Fibroblast of lung (primary cell): ENCODE measurements around the gene ANKS1B. TPM values are rescaled to one million over a fixed set of nuclear protein-coding genes. Genes with fewer than 3 reads are reported as not detected.

Source experiments
- DNase-seq, 2 donors: peaks; one replicate each; pipeline versions ENCODE4 v3.0.0 to v3.0.0-alpha.2; 2010; ENCODE audit warnings: low read depth in 2 of 2
- H2AFZ ChIP-seq: 2 replicates; pipeline ENCODE4 v1.5.1; 2012; ENCODE audit warnings: low read length, control low read depth, inconsistent platforms
- H3K27ac ChIP-seq: 2 replicates; pipeline ENCODE4 v1.5.1; 2011; ENCODE audit warnings: low read length, control low read depth; ENCODE audit not compliant: insufficient read depth
- H3K27me3 ChIP-seq: 2 replicates; pipeline ENCODE4 v1.5.1; 2011; ENCODE audit warnings: mild to moderate bottlenecking, low read length; ENCODE audit not compliant: control insufficient read depth, insufficient read depth
- H3K36me3 ChIP-seq: 2 replicates; pipeline ENCODE4 v1.5.1; 2011; ENCODE audit warnings: low read length; ENCODE audit not compliant: control insufficient read depth, insufficient read depth
- H3K4me1 ChIP-seq: 2 replicates; pipeline ENCODE4 v1.5.1; 2011; ENCODE audit warnings: low read length; ENCODE audit not compliant: control insufficient read depth, insufficient read depth; ENCODE audit errors: extremely low read depth
- H3K4me2 ChIP-seq: 2 replicates; pipeline ENCODE4 v1.5.1; 2011; ENCODE audit warnings: low read length, control low read depth; ENCODE audit not compliant: insufficient read depth; ENCODE audit errors: extremely low read depth
- H3K4me3 ChIP-seq, 4 experiments: fragments of 200-600 bp in 1 of 4; sonication (generic) in 1 of 4; replicated peaks in 1 of 4; 2 replicates each; pipeline ENCODE4 v1.5.1; 2011 to 2016; ENCODE audit warnings: low read length in 4 of 4, low read depth in 3 of 4, mild to moderate bottlenecking in 3 of 4, control low read depth in 2 of 4, inconsistent platforms in 1 of 4, mixed read lengths in 1 of 4; ENCODE audit not compliant: insufficient read depth in 1 of 4; ENCODE audit errors: control extremely low read depth in 1 of 4
- H3K79me2 ChIP-seq: 2 replicates; pipeline ENCODE4 v1.5.1; 2012; ENCODE audit warnings: mild to moderate bottlenecking, low read length, inconsistent platforms; ENCODE audit not compliant: control insufficient read depth, insufficient read depth
- H3K9ac ChIP-seq: 2 replicates; pipeline ENCODE4 v1.5.1; 2011; ENCODE audit warnings: mild to moderate bottlenecking, low read length, control low read depth; ENCODE audit not compliant: insufficient read depth
- H3K9me3 ChIP-seq: 2 replicates; pipeline ENCODE4 v1.5.1; 2012; ENCODE audit warnings: low read depth, low read length; ENCODE audit not compliant: control insufficient read depth, insufficient read depth
- H4K20me1 ChIP-seq: 2 replicates; pipeline ENCODE4 v1.5.1; 2011; ENCODE audit warnings: low read length; ENCODE audit not compliant: control insufficient read depth, insufficient read depth; ENCODE audit errors: extremely low read depth
- CTCF ChIP-seq, 2 donors: IDR thresholded peaks in 1 of 2; conservative IDR thresholded peaks in 1 of 2; 1 replicate in 1 of 2; 2 replicates in 1 of 2; pipeline ENCODE4 v1.5.1; 2011 to 2012; ENCODE audit warnings: low read length in 2 of 2, control low read depth in 1 of 2, inconsistent platforms in 1 of 2, low read depth in 1 of 2, mild to moderate bottlenecking in 1 of 2
- EZH2 ChIP-seq: IDR thresholded peaks from 2 replicates; pipeline ENCODE4 v1.5.1; 2012; ENCODE audit warnings: low read length, control low read depth, mild to moderate bottlenecking; ENCODE audit errors: missing control alignments
- polyA plus RNA-seq, 2 donors: library from polyadenylated mRNA; depleted of rRNA in 1 of 2; stranded (reverse) in 1 of 2; unstranded in 1 of 2; fragments of >200 nt; gene quantifications; 2 replicates each; pipeline ENCODE4 v1.2.1, GENCODE V29; 2011 to 2012; ENCODE audit warnings: missing spikeins in 1 of 2
- total RNA-seq: library from RNA; depleted of rRNA; stranded (reverse); fragments of >200 nt; gene quantifications from 2 replicates; pipeline ENCODE4 v1.2.1, GENCODE V29; 2014

The ANKS1B gene
- total and polyA plus RNA-seq, 2 donors (not counting 1 experiment from before 2014, with no cell fraction given) = 0.11 to 0.83 TPM

GRCh38 chr12:99436584-99436983 is 548.2 kb downstream of the ANKS1B start:
- Histone ChIP-seq H3K36me3 (no peaks in the 10 kb centered on the region), H3K9ac (no peak overlapping the region), H3K4me1 (no peaks in the 10 kb centered on the region), H3K4me3 (no peak overlapping the region), H3K9me3 (no peaks in the 10 kb centered on the region), H3K4me2 (no peak overlapping the region), H4K20me1 (no peaks in the 10 kb centered on the region), H3K79me2 (no peaks in the 10 kb centered on the region), H3K27me3 (no peaks in the 10 kb centered on the region), H2AFZ (no peak overlapping the region), H3K27ac (no peak overlapping the region)
- TF ChIP-seq EZH2 (no peak), CTCF (conservative IDR thresholded peaks at IDR 0.05 in 1 of 2, IDR thresholded peaks at IDR 0.05 in 1 of 2; ENCODE audit: low read depth in 1 of 2, low read length in 2 of 2) (no peak)
- no peak for DNase-seq

- no peaks in the 10 kb centered on the region for H3K79me2 ChIP-seq
- H3K4me3 ChIP-seq = no peak overlapping the region
- TF ChIP-seq EZH2 (no peak), CTCF (conservative IDR thresholded peaks at IDR 0.05 in 1 of 2, IDR thresholded peaks at IDR 0.05 in 1 of 2; ENCODE audit: low read depth in 1 of 2, low read length in 2 of 2) (no peak)
- no peaks in the 10 kb centered on the region for H3K27me3 ChIP-seq
- DNase-seq = no peak
- no peaks in the 10 kb centered on the region for H4K20me1 ChIP-seq
- no peaks in the 10 kb centered on the region for H3K4me1 ChIP-seq
- no peaks in the 10 kb centered on the region for H3K9me3 ChIP-seq
- no peak overlapping the region for H3K27ac ChIP-seq
- no peak overlapping the region for H3K4me2 ChIP-seq
- no peak overlapping the region for H3K9ac ChIP-seq
- H3K36me3 ChIP-seq = no peaks in the 10 kb centered on the region
- no peak overlapping the region for H2AFZ ChIP-seq
These were observed 549.5 kb downstream of the ANKS1B start for GRCh38 chr12:99435095-99435791.

GRCh38 chr12:99433155-99433554 is 551.6 kb downstream of the ANKS1B start:
- Histone ChIP-seq H3K4me3 (no peak overlapping the region), H3K4me1 (no peaks in the 10 kb centered on the region), H3K27me3 (no peaks in the 10 kb centered on the region), H3K36me3 (no peaks in the 10 kb centered on the region), H3K9me3 (no peaks in the 10 kb centered on the region), H3K4me2 (no peak overlapping the region), H3K27ac (no peak overlapping the region), H3K9ac (no peak overlapping the region), H3K79me2 (no peaks in the 10 kb centered on the region), H2AFZ (no peak overlapping the region), H4K20me1 (no peaks in the 10 kb centered on the region)
- TF ChIP-seq CTCF (conservative IDR thresholded peaks at IDR 0.05 in 1 of 2, IDR thresholded peaks at IDR 0.05 in 1 of 2; ENCODE audit: low read depth in 1 of 2, low read length in 2 of 2) (no peak), EZH2 (no peak)
- DNase-seq = no peak
